GM23338 (cell line): ENCODE measurements around the gene SMAD3. TPM values are rescaled to one million over a fixed set of nuclear protein-coding genes. Genes with fewer than 3 reads are reported as not detected.

Experiments
- ATAC-seq: fragments of 200-7000 bp; cut with Tn5 transposase; 3 replicates; pipeline ENCODE4 v1.9.1; 2020
- DNase-seq: peaks from one replicate; pipeline ENCODE4 v3.0.0-alpha.2; 2015; ENCODE audit warnings: low spot score
- H2AFZ ChIP-seq: fragments of 200-600 bp; sonication (generic); 2 replicates; pipeline ENCODE4 v1.8.0; 2016; ENCODE audit warnings: antibody characterized with exemption, mild to moderate bottlenecking, moderate library complexity
- H3F3A ChIP-seq: fragments of 200-600 bp; sonication (generic); replicated peaks from 2 replicates; pipeline ENCODE4 v1.8.0; 2017; ENCODE audit warnings: antibody characterized with exemption, mixed run types, low read depth
- H3K27ac ChIP-seq: fragments of 200-600 bp; sonication (generic); 2 replicates; pipeline ENCODE4 v1.6.1; 2016; ENCODE audit warnings: low read depth
- H3K27me3 ChIP-seq: fragments of 200-600 bp; sonication (generic); 2 replicates; pipeline ENCODE4 v1.8.0; 2016; ENCODE audit warnings: mild to moderate bottlenecking, mixed run types, moderate library complexity; ENCODE audit not compliant: insufficient read depth
- H3K36me3 ChIP-seq: fragments of 200-600 bp; sonication (generic); 2 replicates; pipeline ENCODE4 v1.8.0; 2016; ENCODE audit warnings: mild to moderate bottlenecking; ENCODE audit not compliant: insufficient read depth
- H3K4me1 ChIP-seq: fragments of 200-600 bp; sonication (generic); 2 replicates; pipeline ENCODE4 v1.8.0; 2016; ENCODE audit warnings: mild to moderate bottlenecking, moderate library complexity; ENCODE audit not compliant: insufficient read depth
- H3K4me2 ChIP-seq: fragments of 200-600 bp; sonication (generic); 2 replicates; pipeline ENCODE4 v1.7.1; 2017; ENCODE audit warnings: mixed run types
- H3K4me3 ChIP-seq: fragments of 200-600 bp; sonication (generic); 2 replicates; pipeline ENCODE4 v1.6.1; 2016; ENCODE audit warnings: mixed run types
- H3K79me2 ChIP-seq: fragments of 200-600 bp; sonication (generic); replicated peaks from 2 replicates; pipeline ENCODE4 v1.8.0; 2017; ENCODE audit warnings: mild to moderate bottlenecking; ENCODE audit not compliant: insufficient read depth
- H3K9me2 ChIP-seq: fragments of 200-600 bp; sonication (generic); 2 replicates; pipeline ENCODE4 v1.8.0; 2017; ENCODE audit not compliant: insufficient read depth
- H4K20me1 ChIP-seq: fragments of 200-600 bp; sonication (generic); replicated peaks from 2 replicates; pipeline ENCODE4 v1.8.0; 2017; ENCODE audit warnings: mild to moderate bottlenecking; ENCODE audit not compliant: insufficient read depth
- H3K27ac Mint-ChIP-seq: 2 replicates; pipeline ENCODE4 v1.8.0; 2020; ENCODE audit warnings: inconsistent platforms, mild to moderate bottlenecking, moderate library complexity, mixed read lengths
- H3K27me3 Mint-ChIP-seq: 3 replicates; pipeline ENCODE4 v1.8.0; 2022; ENCODE audit warnings: low read depth, mild to moderate bottlenecking, moderate library complexity, mixed read lengths, inconsistent platforms; ENCODE audit not compliant: insufficient read depth, poor library complexity
- H3K36me3 Mint-ChIP-seq: 3 replicates; pipeline ENCODE4 v1.8.0; 2021; ENCODE audit warnings: low read depth, mild to moderate bottlenecking, inconsistent platforms, moderate library complexity, mixed read lengths
- H3K4me1 Mint-ChIP-seq: 3 replicates; pipeline ENCODE4 v1.8.0; 2020; ENCODE audit warnings: mild to moderate bottlenecking, inconsistent platforms, mixed read lengths
- H3K4me3 Mint-ChIP-seq: 3 replicates; pipeline ENCODE4 v1.8.0; 2021; ENCODE audit warnings: moderate library complexity, mild to moderate bottlenecking, inconsistent platforms, mixed read lengths
- H3K9me3 Mint-ChIP-seq: 3 replicates; pipeline ENCODE4 v1.8.0; 2020; ENCODE audit warnings: moderate library complexity, mild to moderate bottlenecking, inconsistent platforms, mixed read lengths
- CREB1 ChIP-seq: fragments of 250-450 bp; sonication (Bioruptor Pico); IDR thresholded peaks from 2 replicates; pipeline ENCODE4 v1.5.0; 2020; ENCODE audit warnings: low read depth, mild to moderate bottlenecking, moderate library complexity
- EZH2 ChIP-seq: fragments of 200-600 bp; sonication (generic); IDR thresholded peaks from one replicate; pipeline ENCODE4 v1.8.0; 2017; ENCODE audit warnings: antibody characterized with exemption, mild to moderate bottlenecking, low read depth; ENCODE audit not compliant: unreplicated experiment
- EZH2phosphoT487 ChIP-seq: fragments of 200-600 bp; sonication (generic); IDR thresholded peaks from one replicate; pipeline ENCODE4 v1.8.1; 2018; ENCODE audit warnings: antibody characterized with exemption; ENCODE audit not compliant: unreplicated experiment
- JUNB ChIP-seq: IDR thresholded peaks from one replicate; pipeline ENCODE4 v1.6.1; 2016; ENCODE audit warnings: antibody characterized with exemption; ENCODE audit not compliant: unreplicated experiment
- NANOG ChIP-seq: IDR thresholded peaks from 2 replicates; pipeline ENCODE4 v1.6.1; 2016; ENCODE audit warnings: antibody characterized with exemption, borderline replicate concordance
- POLR2AphosphoS5 ChIP-seq: IDR thresholded peaks from 2 replicates; pipeline ENCODE4 v1.6.1; 2016; ENCODE audit warnings: antibody characterized with exemption, low read depth
- ZNF114 ChIP-seq: fragments of 250-450 bp; sonication (Bioruptor Pico); IDR thresholded peaks from 2 replicates; pipeline ENCODE4 v1.5.0; 2020; ENCODE audit warnings: mild to moderate bottlenecking, moderate library complexity
- polyA plus RNA-seq: library from polyadenylated mRNA; unstranded; fragments of >200 nt; fragmentation: Nextera tagmentation; extraction: Ambion mirVana; gene quantifications from 2 replicates; pipeline ENCODE4 v1.2.1, GENCODE V29; 2016
- total RNA-seq: library from RNA; depleted of rRNA; stranded (reverse); fragments of >200 nt; shearing (Covaris generic); gene quantifications from 2 replicates; pipeline ENCODE4 v1.2.3, GENCODE V29; 2014
- TF ChIP-seq, protein P1 (sequence below), 2 experiments: fragments of 200-600 bp in 1 of 2; sonication (generic) in 1 of 2; conservative IDR thresholded peaks; 2 replicates each; pipeline versions ENCODE4 v1.5.1 to v1.6.1; 2016 to 2017; ENCODE audit warnings: antibody characterized with exemption in 2 of 2, low read depth in 2 of 2, mild to moderate bottlenecking in 2 of 2, moderate library complexity in 1 of 2
- TF ChIP-seq, protein P2 (sequence below): fragments of 250-450 bp; sonication (Bioruptor Pico); IDR thresholded peaks from 2 replicates; pipeline ENCODE4 v1.5.0; 2020; ENCODE audit warnings: mild to moderate bottlenecking, moderate library complexity
- TF ChIP-seq, protein P3 (sequence below): IDR thresholded peaks from one replicate; pipeline ENCODE4 v1.6.1; 2018; ENCODE audit warnings: antibody characterized with exemption; ENCODE audit not compliant: unreplicated experiment

Gene SMAD3
- total and polyA plus RNA-seq, 2 experiments from 2014 or later = 4.9 to 11.6 TPM

DNA sequence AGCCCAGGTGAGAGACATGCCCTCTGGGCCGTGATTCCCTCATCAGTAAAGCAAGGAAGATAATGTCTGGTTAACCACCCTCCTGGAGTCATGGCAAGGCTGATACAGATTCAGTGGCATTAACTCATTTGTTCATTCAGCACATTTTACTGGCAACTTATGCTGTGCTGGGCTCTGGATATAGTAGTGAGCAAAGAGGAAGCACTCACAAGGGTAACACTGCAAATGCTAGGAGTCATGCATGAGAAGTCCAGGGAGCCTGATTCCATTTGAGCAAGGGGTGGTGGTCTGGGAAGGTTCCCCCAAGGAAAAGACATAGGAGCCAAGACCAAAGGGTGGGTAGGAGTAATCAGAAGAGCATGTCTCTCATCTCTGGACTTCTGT, 50.2 kb downstream of the SMAD3 start:
- H3K36me3 ChIP-seq = peaks cover 8% of the 10 kb centered on the region
- peaks cover 18% of the 10 kb centered on the region; the same call in 2 of the 3 replicates for H3K9me3 Mint-ChIP-seq
- peaks cover 5% of the 10 kb centered on the region for H3K4me1 Mint-ChIP-seq
- ATAC-seq (no peak), DNase-seq (no peak)
- H3K4me3 ChIP-seq = no peak overlapping the region
- no peak overlapping the region for H3K27ac ChIP-seq
- no peaks in the 10 kb centered on the region for H3K27me3 ChIP-seq
- H3K9me2 ChIP-seq = 0 out of 2 replicates have a peak, but pooled peaks cover 3% of the 10 kb centered on the region
- H3K4me3 Mint-ChIP-seq = no peak overlapping the region
- H3K4me2 ChIP-seq = no peak overlapping the region
- TF ChIP-seq EZH2 (no peak), ZNF114 (no peak), CREB1 (no peak), POLR2AphosphoS5 (no peak), NANOG (no peak)
- TF ChIP-seq, protein P1, sequence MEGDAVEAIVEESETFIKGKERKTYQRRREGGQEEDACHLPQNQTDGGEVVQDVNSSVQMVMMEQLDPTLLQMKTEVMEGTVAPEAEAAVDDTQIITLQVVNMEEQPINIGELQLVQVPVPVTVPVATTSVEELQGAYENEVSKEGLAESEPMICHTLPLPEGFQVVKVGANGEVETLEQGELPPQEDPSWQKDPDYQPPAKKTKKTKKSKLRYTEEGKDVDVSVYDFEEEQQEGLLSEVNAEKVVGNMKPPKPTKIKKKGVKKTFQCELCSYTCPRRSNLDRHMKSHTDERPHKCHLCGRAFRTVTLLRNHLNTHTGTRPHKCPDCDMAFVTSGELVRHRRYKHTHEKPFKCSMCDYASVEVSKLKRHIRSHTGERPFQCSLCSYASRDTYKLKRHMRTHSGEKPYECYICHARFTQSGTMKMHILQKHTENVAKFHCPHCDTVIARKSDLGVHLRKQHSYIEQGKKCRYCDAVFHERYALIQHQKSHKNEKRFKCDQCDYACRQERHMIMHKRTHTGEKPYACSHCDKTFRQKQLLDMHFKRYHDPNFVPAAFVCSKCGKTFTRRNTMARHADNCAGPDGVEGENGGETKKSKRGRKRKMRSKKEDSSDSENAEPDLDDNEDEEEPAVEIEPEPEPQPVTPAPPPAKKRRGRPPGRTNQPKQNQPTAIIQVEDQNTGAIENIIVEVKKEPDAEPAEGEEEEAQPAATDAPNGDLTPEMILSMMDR (conservative IDR thresholded peaks at IDR 0.05; ENCODE audit: low read depth in 2 of 2) = no peak
- peaks cover 16% of the 10 kb centered on the region for H3K36me3 Mint-ChIP-seq
- H3F3A ChIP-seq = no peaks in the 10 kb centered on the region
- no peaks in the 10 kb centered on the region for H4K20me1 ChIP-seq
- no peak overlapping the region for H2AFZ ChIP-seq
- peaks cover 20% of the 10 kb centered on the region for H3K79me2 ChIP-seq
- H3K27me3 Mint-ChIP-seq = peaks cover 4% of the 10 kb centered on the region
- no peaks in the 10 kb centered on the region for H3K4me1 ChIP-seq
- no peak overlapping the region for H3K27ac Mint-ChIP-seq

DNA sequence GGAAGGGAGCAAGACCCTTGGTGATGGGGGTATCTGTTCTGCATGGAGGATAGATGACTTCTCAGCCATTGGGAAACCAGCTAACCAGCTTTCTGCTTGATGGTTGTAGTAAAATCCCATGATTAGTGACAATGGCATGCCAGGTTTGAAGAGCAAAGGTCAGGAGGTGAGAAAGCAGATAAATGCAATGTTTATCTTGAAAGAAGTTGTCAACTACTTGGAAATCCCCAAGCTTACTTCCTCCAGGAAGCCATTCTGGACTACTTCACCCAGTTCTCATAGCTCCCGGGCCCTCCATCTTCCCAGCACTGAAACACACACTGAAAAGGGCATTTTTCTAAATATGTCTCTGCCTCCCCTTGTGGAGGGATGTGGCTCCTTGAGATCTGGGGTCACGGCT, 51.3 kb downstream of the SMAD3 start:
- H3K36me3 Mint-ChIP-seq = peaks cover 4% of the 10 kb centered on the region
- Histone ChIP-seq H3K4me1 (0 out of 2 replicates have a peak, but pooled peaks cover 8% of the 10 kb centered on the region), H3F3A (no peaks in the 10 kb centered on the region), H3K27me3 (no peaks in the 10 kb centered on the region), H3K36me3 (no peaks in the 10 kb centered on the region), H3K9me2 (0 out of 2 replicates have a peak, but pooled peaks cover 1% of the 10 kb centered on the region), H2AFZ (no peak overlapping the region), H3K27ac (no peak overlapping the region), H4K20me1 (no peaks in the 10 kb centered on the region), H3K4me2 (no peak overlapping the region), H3K4me3 (no peak overlapping the region), H3K79me2 (peaks cover 8% of the 10 kb centered on the region)
- no peak for DNase-seq
- peaks cover 12% of the 10 kb centered on the region for H3K4me1 Mint-ChIP-seq
- ATAC-seq = no peak
- peaks cover 4% of the 10 kb centered on the region for H3K27me3 Mint-ChIP-seq
- H3K9me3 Mint-ChIP-seq = peaks cover 6% of the 10 kb centered on the region; the same call in 2 of the 3 replicates
- no peak overlapping the region for H3K27ac Mint-ChIP-seq
- H3K4me3 Mint-ChIP-seq = no peak overlapping the region
- TF ChIP-seq ZNF114 (no peak), CREB1 (no peak), POLR2AphosphoS5 (no peak), JUNB (no peak), EZH2 (no peak), EZH2phosphoT487 (no peak), NANOG (no peak)
- TF ChIP-seq, protein P2, sequence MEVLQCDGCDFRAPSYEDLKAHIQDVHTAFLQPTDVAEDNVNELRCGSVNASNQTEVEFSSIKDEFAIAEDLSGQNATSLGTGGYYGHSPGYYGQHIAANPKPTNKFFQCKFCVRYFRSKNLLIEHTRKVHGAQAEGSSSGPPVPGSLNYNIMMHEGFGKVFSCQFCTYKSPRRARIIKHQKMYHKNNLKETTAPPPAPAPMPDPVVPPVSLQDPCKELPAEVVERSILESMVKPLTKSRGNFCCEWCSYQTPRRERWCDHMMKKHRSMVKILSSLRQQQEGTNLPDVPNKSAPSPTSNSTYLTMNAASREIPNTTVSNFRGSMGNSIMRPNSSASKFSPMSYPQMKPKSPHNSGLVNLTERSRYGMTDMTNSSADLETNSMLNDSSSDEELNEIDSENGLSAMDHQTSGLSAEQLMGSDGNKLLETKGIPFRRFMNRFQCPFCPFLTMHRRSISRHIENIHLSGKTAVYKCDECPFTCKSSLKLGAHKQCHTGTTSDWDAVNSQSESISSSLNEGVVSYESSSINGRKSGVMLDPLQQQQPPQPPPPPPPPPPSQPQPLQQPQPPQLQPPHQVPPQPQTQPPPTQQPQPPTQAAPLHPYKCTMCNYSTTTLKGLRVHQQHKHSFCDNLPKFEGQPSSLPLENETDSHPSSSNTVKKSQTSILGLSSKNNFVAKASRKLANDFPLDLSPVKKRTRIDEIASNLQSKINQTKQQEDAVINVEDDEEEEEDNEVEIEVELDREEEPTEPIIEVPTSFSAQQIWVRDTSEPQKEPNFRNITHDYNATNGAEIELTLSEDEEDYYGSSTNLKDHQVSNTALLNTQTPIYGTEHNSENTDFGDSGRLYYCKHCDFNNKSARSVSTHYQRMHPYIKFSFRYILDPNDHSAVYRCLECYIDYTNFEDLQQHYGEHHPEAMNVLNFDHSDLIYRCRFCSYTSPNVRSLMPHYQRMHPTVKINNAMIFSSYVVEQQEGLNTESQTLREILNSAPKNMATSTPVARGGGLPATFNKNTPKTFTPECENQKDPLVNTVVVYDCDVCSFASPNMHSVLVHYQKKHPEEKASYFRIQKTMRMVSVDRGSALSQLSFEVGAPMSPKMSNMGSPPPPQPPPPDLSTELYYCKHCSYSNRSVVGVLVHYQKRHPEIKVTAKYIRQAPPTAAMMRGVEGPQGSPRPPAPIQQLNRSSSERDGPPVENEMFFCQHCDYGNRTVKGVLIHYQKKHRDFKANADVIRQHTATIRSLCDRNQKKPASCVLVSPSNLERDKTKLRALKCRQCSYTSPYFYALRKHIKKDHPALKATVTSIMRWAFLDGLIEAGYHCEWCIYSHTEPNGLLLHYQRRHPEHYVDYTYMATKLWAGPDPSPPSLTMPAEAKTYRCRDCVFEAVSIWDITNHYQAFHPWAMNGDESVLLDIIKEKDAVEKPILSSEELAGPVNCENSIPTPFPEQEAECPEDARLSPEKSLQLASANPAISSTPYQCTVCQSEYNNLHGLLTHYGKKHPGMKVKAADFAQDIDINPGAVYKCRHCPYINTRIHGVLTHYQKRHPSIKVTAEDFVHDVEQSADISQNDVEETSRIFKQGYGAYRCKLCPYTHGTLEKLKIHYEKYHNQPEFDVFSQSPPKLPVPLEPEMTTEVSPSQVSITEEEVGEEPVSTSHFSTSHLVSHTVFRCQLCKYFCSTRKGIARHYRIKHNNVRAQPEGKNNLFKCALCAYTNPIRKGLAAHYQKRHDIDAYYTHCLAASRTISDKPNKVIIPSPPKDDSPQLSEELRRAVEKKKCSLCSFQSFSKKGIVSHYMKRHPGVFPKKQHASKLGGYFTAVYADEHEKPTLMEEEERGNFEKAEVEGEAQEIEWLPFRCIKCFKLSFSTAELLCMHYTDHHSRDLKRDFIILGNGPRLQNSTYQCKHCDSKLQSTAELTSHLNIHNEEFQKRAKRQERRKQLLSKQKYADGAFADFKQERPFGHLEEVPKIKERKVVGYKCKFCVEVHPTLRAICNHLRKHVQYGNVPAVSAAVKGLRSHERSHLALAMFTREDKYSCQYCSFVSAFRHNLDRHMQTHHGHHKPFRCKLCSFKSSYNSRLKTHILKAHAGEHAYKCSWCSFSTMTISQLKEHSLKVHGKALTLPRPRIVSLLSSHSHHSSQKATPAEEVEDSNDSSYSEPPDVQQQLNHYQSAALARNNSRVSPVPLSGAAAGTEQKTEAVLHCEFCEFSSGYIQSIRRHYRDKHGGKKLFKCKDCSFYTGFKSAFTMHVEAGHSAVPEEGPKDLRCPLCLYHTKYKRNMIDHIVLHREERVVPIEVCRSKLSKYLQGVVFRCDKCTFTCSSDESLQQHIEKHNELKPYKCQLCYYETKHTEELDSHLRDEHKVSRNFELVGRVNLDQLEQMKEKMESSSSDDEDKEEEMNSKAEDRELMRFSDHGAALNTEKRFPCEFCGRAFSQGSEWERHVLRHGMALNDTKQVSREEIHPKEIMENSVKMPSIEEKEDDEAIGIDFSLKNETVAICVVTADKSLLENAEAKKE (CRISPR knock-in tag) = no peak
- TF ChIP-seq, protein P3, sequence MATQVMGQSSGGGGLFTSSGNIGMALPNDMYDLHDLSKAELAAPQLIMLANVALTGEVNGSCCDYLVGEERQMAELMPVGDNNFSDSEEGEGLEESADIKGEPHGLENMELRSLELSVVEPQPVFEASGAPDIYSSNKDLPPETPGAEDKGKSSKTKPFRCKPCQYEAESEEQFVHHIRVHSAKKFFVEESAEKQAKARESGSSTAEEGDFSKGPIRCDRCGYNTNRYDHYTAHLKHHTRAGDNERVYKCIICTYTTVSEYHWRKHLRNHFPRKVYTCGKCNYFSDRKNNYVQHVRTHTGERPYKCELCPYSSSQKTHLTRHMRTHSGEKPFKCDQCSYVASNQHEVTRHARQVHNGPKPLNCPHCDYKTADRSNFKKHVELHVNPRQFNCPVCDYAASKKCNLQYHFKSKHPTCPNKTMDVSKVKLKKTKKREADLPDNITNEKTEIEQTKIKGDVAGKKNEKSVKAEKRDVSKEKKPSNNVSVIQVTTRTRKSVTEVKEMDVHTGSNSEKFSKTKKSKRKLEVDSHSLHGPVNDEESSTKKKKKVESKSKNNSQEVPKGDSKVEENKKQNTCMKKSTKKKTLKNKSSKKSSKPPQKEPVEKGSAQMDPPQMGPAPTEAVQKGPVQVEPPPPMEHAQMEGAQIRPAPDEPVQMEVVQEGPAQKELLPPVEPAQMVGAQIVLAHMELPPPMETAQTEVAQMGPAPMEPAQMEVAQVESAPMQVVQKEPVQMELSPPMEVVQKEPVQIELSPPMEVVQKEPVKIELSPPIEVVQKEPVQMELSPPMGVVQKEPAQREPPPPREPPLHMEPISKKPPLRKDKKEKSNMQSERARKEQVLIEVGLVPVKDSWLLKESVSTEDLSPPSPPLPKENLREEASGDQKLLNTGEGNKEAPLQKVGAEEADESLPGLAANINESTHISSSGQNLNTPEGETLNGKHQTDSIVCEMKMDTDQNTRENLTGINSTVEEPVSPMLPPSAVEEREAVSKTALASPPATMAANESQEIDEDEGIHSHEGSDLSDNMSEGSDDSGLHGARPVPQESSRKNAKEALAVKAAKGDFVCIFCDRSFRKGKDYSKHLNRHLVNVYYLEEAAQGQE = no peak
